ENCODE results near the gene NPHP4. TPM values are rescaled to one million over a fixed set of nuclear protein-coding genes. Genes with fewer than 3 reads are reported as not detected.
"Not testable (repeated sequence)": the region's sequence is repeated elsewhere in the genome, so short reads cannot be mapped to it uniquely, and the experiment has no call there.

The NPHP4 gene
- polyA plus RNA-seq, 3 donors, result 0.39 to 13.7 (median 1.2) TPM

DNA sequence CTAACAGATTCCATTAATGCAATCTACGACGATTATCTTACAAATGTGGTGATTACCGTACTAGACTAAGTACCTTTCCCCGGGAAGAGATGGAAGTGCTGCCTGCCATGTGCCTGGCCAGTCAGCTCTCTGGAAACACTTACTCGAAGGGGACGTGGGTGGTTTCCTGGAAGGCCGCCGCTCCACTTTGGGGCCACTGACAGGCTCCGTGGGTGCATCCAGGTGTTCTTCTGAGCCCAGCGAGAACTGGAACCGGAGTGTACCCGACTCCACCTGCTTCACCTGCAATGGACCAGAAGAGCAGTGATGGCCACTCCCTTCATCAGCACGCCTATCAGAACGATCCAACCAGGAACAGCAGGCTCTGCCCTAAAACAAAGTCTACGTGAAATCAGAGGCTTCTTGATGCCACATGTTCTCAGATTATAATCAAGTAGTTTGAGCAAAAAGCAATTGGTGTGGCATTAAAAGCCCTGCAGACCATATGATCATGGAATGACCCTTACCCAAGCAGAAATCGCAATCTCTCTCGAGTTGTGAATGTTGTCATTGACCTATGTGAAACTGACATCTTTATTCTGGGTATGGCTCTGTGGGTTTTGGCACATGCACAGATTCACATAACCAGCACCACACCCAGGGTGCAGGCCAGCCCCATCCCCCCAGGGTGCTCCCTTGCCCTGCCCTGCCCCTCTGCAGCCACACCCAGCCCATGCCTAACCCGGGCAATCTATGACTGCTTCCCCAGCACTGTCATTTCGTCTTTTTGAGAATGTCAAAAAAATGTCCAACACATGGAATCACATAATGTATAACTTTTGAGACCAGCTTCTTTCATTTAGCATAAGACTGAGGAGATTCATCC lies 64.5 kb downstream of the NPHP4 start:
- H3K4me1 Mint-ChIP-seq, result no peaks in the 10 kb centered on the region
- no peaks in the 10 kb centered on the region for H3K27me3 Mint-ChIP-seq (ENCODE audit: low read depth in 3 of 3)
- peaks cover 2 to 17% of the 10 kb centered on the region in 2 donors for H3K36me3 ChIP-seq (replicated peaks in 1 of 2; ENCODE audit: control insufficient read depth in 1 of 2, insufficient read depth in 2 of 2, low read length in 2 of 2)
- H4K20me1 ChIP-seq (ENCODE audit: insufficient read depth, low read length), result no peaks in the 10 kb centered on the region
- no peak for DNase-seq
- H3K4me3 ChIP-seq (replicated peaks in 1 of 3; ENCODE audit: low read depth in 2 of 3, low read length in 3 of 3), result no peak overlapping the region
- no peak overlapping the region for H3K9ac ChIP-seq (ENCODE audit: insufficient read depth, low read length, poor library complexity, severe bottlenecking)
- H3K27me3 ChIP-seq (ENCODE audit: control insufficient read depth in 2 of 2, insufficient read depth in 2 of 2, low read length in 2 of 2), result no peaks in the 10 kb centered on the region
- no peaks in the 10 kb centered on the region for H3K9me3 ChIP-seq (replicated peaks in 1 of 2; ENCODE audit: control insufficient read depth in 1 of 2, insufficient read depth in 1 of 2, low read length in 2 of 2)
- TF ChIP-seq, protein P1, sequence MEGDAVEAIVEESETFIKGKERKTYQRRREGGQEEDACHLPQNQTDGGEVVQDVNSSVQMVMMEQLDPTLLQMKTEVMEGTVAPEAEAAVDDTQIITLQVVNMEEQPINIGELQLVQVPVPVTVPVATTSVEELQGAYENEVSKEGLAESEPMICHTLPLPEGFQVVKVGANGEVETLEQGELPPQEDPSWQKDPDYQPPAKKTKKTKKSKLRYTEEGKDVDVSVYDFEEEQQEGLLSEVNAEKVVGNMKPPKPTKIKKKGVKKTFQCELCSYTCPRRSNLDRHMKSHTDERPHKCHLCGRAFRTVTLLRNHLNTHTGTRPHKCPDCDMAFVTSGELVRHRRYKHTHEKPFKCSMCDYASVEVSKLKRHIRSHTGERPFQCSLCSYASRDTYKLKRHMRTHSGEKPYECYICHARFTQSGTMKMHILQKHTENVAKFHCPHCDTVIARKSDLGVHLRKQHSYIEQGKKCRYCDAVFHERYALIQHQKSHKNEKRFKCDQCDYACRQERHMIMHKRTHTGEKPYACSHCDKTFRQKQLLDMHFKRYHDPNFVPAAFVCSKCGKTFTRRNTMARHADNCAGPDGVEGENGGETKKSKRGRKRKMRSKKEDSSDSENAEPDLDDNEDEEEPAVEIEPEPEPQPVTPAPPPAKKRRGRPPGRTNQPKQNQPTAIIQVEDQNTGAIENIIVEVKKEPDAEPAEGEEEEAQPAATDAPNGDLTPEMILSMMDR (IDR thresholded peaks at IDR 0.05), result no peak
- H3K9me3 Mint-ChIP-seq, result no peaks in the 10 kb centered on the region
- intact Hi-C loops (cut with micrococcal nuclease), result no loop called here
- WGBS (ENCODE audit: insufficient coverage), result 98% methylated on average over 13 of the region's 19 CpGs
- no peak overlapping the region for H3K27ac ChIP-seq (ENCODE audit: low read depth in 1 of 2, low read length in 2 of 2)
- H3K4me2 ChIP-seq (replicated peaks; ENCODE audit: extremely low read depth, low read length, poor library complexity, severe bottlenecking), result no peak overlapping the region
- no peak overlapping the region for H3K27ac Mint-ChIP-seq
- H3K4me1 ChIP-seq (ENCODE audit: control insufficient read depth in 1 of 2, insufficient read depth in 2 of 2, low read length in 2 of 2), result no peaks in the 10 kb centered on the region
- peaks cover 25 to 34% of the 10 kb centered on the region in 2 donors for H3K36me3 Mint-ChIP-seq
- no peaks in the 10 kb centered on the region for H3K79me2 ChIP-seq (ENCODE audit: insufficient read depth, low read length)
- no peak overlapping the region for H2AFZ ChIP-seq (ENCODE audit: insufficient read depth, low read depth, low read length, poor library complexity, severe bottlenecking)
- H3K4me3 Mint-ChIP-seq, result no peak overlapping the region

DNA sequence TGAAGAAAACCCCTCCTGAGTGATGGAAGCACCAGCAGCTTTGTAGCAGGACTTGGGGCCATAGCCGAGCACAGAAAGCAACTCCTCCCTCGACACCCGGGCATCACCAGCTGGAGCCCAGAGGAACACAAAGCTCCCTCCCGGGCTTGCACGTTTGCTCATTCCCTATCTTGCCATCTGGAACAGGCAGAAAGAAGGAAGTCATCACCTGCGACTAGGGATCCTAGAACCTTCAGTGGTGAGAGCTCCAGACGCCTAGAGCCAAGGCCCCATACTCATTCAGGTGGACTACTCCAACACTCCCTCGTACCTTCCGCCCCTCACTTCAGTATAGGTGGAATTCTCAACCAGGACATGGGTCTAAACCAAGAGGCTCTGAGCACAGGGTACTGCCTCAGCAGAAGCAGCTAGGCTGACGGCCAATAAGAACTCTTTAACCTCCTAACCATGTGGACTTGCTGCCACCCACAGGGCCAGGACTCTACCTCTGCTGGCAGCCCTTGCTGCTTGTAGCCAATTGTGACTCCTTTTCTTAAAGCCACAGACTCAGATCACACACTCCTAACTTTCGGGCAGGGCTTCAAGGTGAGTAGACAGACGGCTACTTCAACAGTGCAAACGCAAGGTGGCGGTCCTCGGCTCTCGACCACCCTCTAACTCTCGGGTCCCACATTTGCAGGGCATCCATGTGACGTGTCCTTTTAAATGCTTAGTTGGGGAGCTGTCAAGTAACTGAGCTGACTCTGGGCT lies 65.4 kb downstream of the NPHP4 start:
- intact Hi-C loops (cut with micrococcal nuclease), result no loop called here
- no peaks in the 10 kb centered on the region for H3K79me2 ChIP-seq (ENCODE audit: insufficient read depth, low read length)
- H3K4me2 ChIP-seq (replicated peaks; ENCODE audit: extremely low read depth, low read length, poor library complexity, severe bottlenecking), result no peak overlapping the region
- no peaks in the 10 kb centered on the region for H3K27me3 ChIP-seq (ENCODE audit: control insufficient read depth in 2 of 2, insufficient read depth in 2 of 2, low read length in 2 of 2)
- DNase-seq, result no peak
- Mint-ChIP-seq H3K9me3 (no peaks in the 10 kb centered on the region), H3K4me1 (no peaks in the 10 kb centered on the region), H3K27me3 (ENCODE audit: low read depth in 3 of 3) (peaks cover 0 to 1% (median 0%) of the 10 kb centered on the region in 3 donors), H3K36me3 (peaks cover 19 to 26% of the 10 kb centered on the region in 2 donors), H3K4me3 (no peak overlapping the region), H3K27ac (no peak overlapping the region)
- H3K9me3 ChIP-seq (replicated peaks in 1 of 2; ENCODE audit: control insufficient read depth in 1 of 2, insufficient read depth in 1 of 2, low read length in 2 of 2), result no peaks in the 10 kb centered on the region
- no peak overlapping the region for H3K4me3 ChIP-seq (replicated peaks in 1 of 3; ENCODE audit: low read depth in 2 of 3, low read length in 3 of 3)
- peaks cover 0 to 9% of the 10 kb centered on the region in 2 donors for H3K36me3 ChIP-seq (replicated peaks in 1 of 2; ENCODE audit: control insufficient read depth in 1 of 2, insufficient read depth in 2 of 2, low read length in 2 of 2)
- H3K4me1 ChIP-seq (ENCODE audit: control insufficient read depth in 1 of 2, insufficient read depth in 2 of 2, low read length in 2 of 2), result no peaks in the 10 kb centered on the region
- no peak overlapping the region for H2AFZ ChIP-seq (ENCODE audit: insufficient read depth, low read depth, low read length, poor library complexity, severe bottlenecking)
- H3K27ac ChIP-seq (ENCODE audit: low read depth in 1 of 2, low read length in 2 of 2), result no peak overlapping the region
- no peaks in the 10 kb centered on the region for H4K20me1 ChIP-seq (ENCODE audit: insufficient read depth, low read length)
- TF ChIP-seq, protein P1 (IDR thresholded peaks at IDR 0.05), result no peak
- H3K9ac ChIP-seq (ENCODE audit: insufficient read depth, low read length, poor library complexity, severe bottlenecking), result no peak overlapping the region
- 96% methylated on average over 15 of the region's 18 CpGs for WGBS (ENCODE audit: insufficient coverage)

DNA sequence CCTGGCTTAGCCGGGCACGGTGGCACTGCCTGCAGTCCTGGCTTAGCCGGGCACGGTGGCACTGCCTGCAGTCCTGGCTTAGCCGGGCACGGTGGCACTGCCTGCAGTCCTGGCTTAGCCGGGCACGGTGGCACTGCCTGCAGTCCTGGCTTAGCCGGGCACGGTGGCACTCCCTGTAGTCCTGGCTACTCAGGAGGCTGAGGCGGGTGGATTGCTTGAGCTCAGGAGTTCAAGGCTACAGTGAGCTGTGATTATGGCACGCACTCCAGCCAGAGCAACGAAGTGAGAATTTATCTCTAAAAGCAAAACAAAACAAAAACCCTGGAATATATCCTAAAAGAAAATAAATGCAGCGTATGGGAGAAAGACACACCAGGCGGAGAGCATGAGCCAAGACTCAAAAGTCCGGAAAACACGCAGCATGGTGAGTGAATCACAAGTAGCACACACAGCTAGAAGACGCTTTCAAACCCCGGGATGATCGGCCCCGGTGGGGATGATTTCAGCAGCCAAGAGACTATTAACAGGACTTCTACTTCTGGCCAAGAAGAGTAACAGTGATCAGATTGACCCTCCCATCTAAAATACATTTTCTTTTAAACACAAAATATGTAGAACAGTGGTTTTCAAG lies 69.4 kb downstream of the NPHP4 start:
- H2AFZ ChIP-seq (ENCODE audit: insufficient read depth, low read depth, low read length, poor library complexity, severe bottlenecking); H3K4me3 ChIP-seq (replicated peaks in 1 of 3; ENCODE audit: low read depth in 2 of 3, low read length in 3 of 3); H3K79me2 ChIP-seq (ENCODE audit: insufficient read depth, low read length); H3K9me3 Mint-ChIP-seq; H3K4me2 ChIP-seq (replicated peaks; ENCODE audit: extremely low read depth, low read length, poor library complexity, severe bottlenecking); H3K36me3 ChIP-seq (replicated peaks in 1 of 2; ENCODE audit: control insufficient read depth in 1 of 2, insufficient read depth in 2 of 2, low read length in 2 of 2); H3K27me3 Mint-ChIP-seq (ENCODE audit: low read depth in 3 of 3); intact Hi-C loops (cut with micrococcal nuclease); H3K27me3 ChIP-seq (ENCODE audit: control insufficient read depth in 2 of 2, insufficient read depth in 2 of 2, low read length in 2 of 2); H3K4me1 ChIP-seq (ENCODE audit: control insufficient read depth in 1 of 2, insufficient read depth in 2 of 2, low read length in 2 of 2); H3K27ac ChIP-seq (ENCODE audit: low read depth in 1 of 2, low read length in 2 of 2); H3K9me3 ChIP-seq (replicated peaks in 1 of 2; ENCODE audit: control insufficient read depth in 1 of 2, insufficient read depth in 1 of 2, low read length in 2 of 2); H3K27ac Mint-ChIP-seq; H3K9ac ChIP-seq (ENCODE audit: insufficient read depth, low read length, poor library complexity, severe bottlenecking); H3K4me1 Mint-ChIP-seq; DNase-seq; H4K20me1 ChIP-seq (ENCODE audit: insufficient read depth, low read length): not testable (repeated sequence)
- Mint-ChIP-seq H3K4me3 (peak overlapping the region in 1 of 2 donors; percentile 17), H3K36me3 (peaks cover 19 to 21% of the 10 kb centered on the region in 2 donors)
- 97% methylated on average over 12 of the region's 21 CpGs for WGBS (ENCODE audit: insufficient coverage)
